T-helper 17 cell (primary cell): ENCODE data around the gene PRR23E. TPM values are rescaled to one million over a fixed set of nuclear protein-coding genes. Genes with fewer than 3 reads are reported as not detected.

Source experiments
- ATAC-seq: fragments of 150-1000 bp; cut with Tn5 transposase; 2 replicates; pipeline ENCODE4 v1.10.0; 2021; ENCODE audit warnings: mild to moderate bottlenecking, moderate library complexity
- DNase-seq, 3 donors: peaks; one replicate each; pipeline versions ENCODE4 v3.0.0 to v3.0.0-alpha.2; 2020 to 2021
- H3K9me3 ChIP-seq: one replicate; pipeline ENCODE4 v1.7.0; 2013; ENCODE audit warnings: low read length, mild to moderate bottlenecking; ENCODE audit not compliant: control insufficient read depth, poor library complexity, severe bottlenecking
- H3K27ac Mint-ChIP-seq: one replicate; pipeline ENCODE4 v1.8.0; 2022; ENCODE audit warnings: mild to moderate bottlenecking, moderate library complexity, mixed read lengths
- H3K27me3 Mint-ChIP-seq: one replicate; pipeline ENCODE4 v1.8.0; 2022; ENCODE audit warnings: mixed read lengths
- H3K36me3 Mint-ChIP-seq: one replicate; pipeline ENCODE4 v1.8.0; 2022; ENCODE audit warnings: low read depth, mixed read lengths
- H3K4me1 Mint-ChIP-seq: one replicate; pipeline ENCODE4 v1.8.0; 2022; ENCODE audit warnings: mild to moderate bottlenecking, mixed read lengths
- H3K4me3 Mint-ChIP-seq: one replicate; pipeline ENCODE4 v1.8.0; 2022; ENCODE audit warnings: mild to moderate bottlenecking, moderate library complexity, mixed read lengths
- total RNA-seq, 4 donors: library from RNA in 2 of 4; stranded (reverse) in 2 of 4; gene quantifications; one replicate each; pipeline ENCODE4 v1.2.3 and lab custom pipeline; 2022 to 2026

Gene PRR23E
- total RNA-seq, 2 donors from 2014 or later: not detected

- no peaks in the 10 kb centered on the region for H3K36me3 Mint-ChIP-seq
- H3K9me3 ChIP-seq: no peaks in the 10 kb centered on the region
- H3K4me3 Mint-ChIP-seq: no peak overlapping the region
- ATAC-seq: no peak
- no peaks in the 10 kb centered on the region for H3K4me1 Mint-ChIP-seq
- H3K27me3 Mint-ChIP-seq: peaks cover 5% of the 10 kb centered on the region
- H3K27ac Mint-ChIP-seq: no peak overlapping the region
- DNase-seq: no peak
Measured at GRCh38 chr3:127222664-127223063, 29.7 kb downstream of the PRR23E start.

- H3K27ac Mint-ChIP-seq: no peak overlapping the region
- H3K4me3 Mint-ChIP-seq: no peak overlapping the region
- ATAC-seq: no peak
- no peaks in the 10 kb centered on the region for H3K4me1 Mint-ChIP-seq
- no peaks in the 10 kb centered on the region for H3K9me3 ChIP-seq
- DNase-seq: no peak
- H3K27me3 Mint-ChIP-seq: peaks cover 5% of the 10 kb centered on the region
- H3K36me3 Mint-ChIP-seq: no peaks in the 10 kb centered on the region
Measured at GRCh38 chr3:127224118-127224517, 31.2 kb downstream of the PRR23E start.

- Mint-ChIP-seq H3K27me3 (peaks cover 5% of the 10 kb centered on the region), H3K27ac (no peak overlapping the region), H3K36me3 (no peaks in the 10 kb centered on the region), H3K4me1 (no peaks in the 10 kb centered on the region), H3K4me3 (no peak overlapping the region)
- no peak for ATAC-seq
- DNase-seq: no peak
- H3K9me3 ChIP-seq: no peaks in the 10 kb centered on the region
Measured at GRCh38 chr3:127226457-127226856, 33.5 kb downstream of the PRR23E start.

- Mint-ChIP-seq H3K27ac (no peak overlapping the region), H3K4me1 (no peaks in the 10 kb centered on the region), H3K36me3 (no peaks in the 10 kb centered on the region), H3K27me3 (peaks cover 8% of the 10 kb centered on the region), H3K4me3 (no peak overlapping the region)
- DNase-seq: no peak
- H3K9me3 ChIP-seq: no peaks in the 10 kb centered on the region
- no peak for ATAC-seq
Measured at GRCh38 chr3:127226946-127227842, 34.3 kb downstream of the PRR23E start.

GRCh38 chr3:127228866-127229265 is 35.9 kb downstream of the PRR23E start:
- DNase-seq: no peak
- Mint-ChIP-seq H3K4me3 (no peak overlapping the region), H3K27me3 (peaks cover 5% of the 10 kb centered on the region), H3K4me1 (no peaks in the 10 kb centered on the region), H3K27ac (no peak overlapping the region), H3K36me3 (no peaks in the 10 kb centered on the region)
- no peaks in the 10 kb centered on the region for H3K9me3 ChIP-seq
- no peak for ATAC-seq

- H3K27me3 Mint-ChIP-seq: peaks cover 15% of the 10 kb centered on the region
- H3K36me3 Mint-ChIP-seq: no peaks in the 10 kb centered on the region
- ATAC-seq (no peak), DNase-seq (no peak)
- no peak overlapping the region for H3K4me3 Mint-ChIP-seq
- H3K27ac Mint-ChIP-seq: no peak overlapping the region
- no peaks in the 10 kb centered on the region for H3K9me3 ChIP-seq
- no peaks in the 10 kb centered on the region for H3K4me1 Mint-ChIP-seq
Measured at GRCh38 chr3:127233371-127233770, 40.4 kb downstream of the PRR23E start.

- no peak for DNase-seq
- H3K4me3 Mint-ChIP-seq: no peak overlapping the region
- H3K9me3 ChIP-seq: no peaks in the 10 kb centered on the region
- H3K27ac Mint-ChIP-seq: no peak overlapping the region
- H3K36me3 Mint-ChIP-seq: peaks cover 2% of the 10 kb centered on the region
- peaks cover 15% of the 10 kb centered on the region for H3K27me3 Mint-ChIP-seq
- H3K4me1 Mint-ChIP-seq: no peaks in the 10 kb centered on the region
- ATAC-seq: no peak
Measured at GRCh38 chr3:127234778-127235177, 41.8 kb downstream of the PRR23E start.

- no peaks in the 10 kb centered on the region for H3K9me3 ChIP-seq
- no peak for DNase-seq
- Mint-ChIP-seq H3K4me1 (no peaks in the 10 kb centered on the region), H3K27me3 (peaks cover 20% of the 10 kb centered on the region), H3K36me3 (peaks cover 2% of the 10 kb centered on the region), H3K27ac (no peak overlapping the region), H3K4me3 (no peak overlapping the region)
- ATAC-seq: no peak
Measured at GRCh38 chr3:127235706-127236105, 42.8 kb downstream of the PRR23E start.

- Mint-ChIP-seq H3K36me3 (peaks cover 2% of the 10 kb centered on the region), H3K4me1 (no peaks in the 10 kb centered on the region), H3K4me3 (no peak overlapping the region), H3K27me3 (peaks cover 15% of the 10 kb centered on the region), H3K27ac (no peak overlapping the region)
- DNase-seq: no peak
- no peak for ATAC-seq
- H3K9me3 ChIP-seq: peaks cover 4% of the 10 kb centered on the region
Measured at GRCh38 chr3:127237835-127238234, 44.9 kb downstream of the PRR23E start.

- Mint-ChIP-seq H3K4me3 (no peak overlapping the region), H3K27ac (no peak overlapping the region), H3K36me3 (peaks cover 2% of the 10 kb centered on the region), H3K4me1 (no peaks in the 10 kb centered on the region), H3K27me3 (peaks cover 15% of the 10 kb centered on the region)
- DNase-seq (no peak), ATAC-seq (no peak)
- peaks cover 4% of the 10 kb centered on the region for H3K9me3 ChIP-seq
Measured at GRCh38 chr3:127238602-127239001, 45.7 kb downstream of the PRR23E start.

GRCh38 chr3:127247292-127247691 is 54.4 kb downstream of the PRR23E start:
- ATAC-seq (no peak), DNase-seq (no peak)
- Mint-ChIP-seq H3K36me3 (no peaks in the 10 kb centered on the region), H3K27me3 (no peaks in the 10 kb centered on the region), H3K27ac (no peak overlapping the region), H3K4me3 (no peak overlapping the region), H3K4me1 (no peaks in the 10 kb centered on the region)
- H3K9me3 ChIP-seq: peaks cover 14% of the 10 kb centered on the region

Other genes starting within 250 kb of the PRR23E start
- 10 to 100 TPM; 13.7 to 16.4 TPM for gene PLXNA1, start 210.0 kb upstream of the PRR23E start, total RNA-seq
- gene PRR20G, start 94.9 kb downstream of the PRR23E start, total RNA-seq: not detected